Measurements from ENCODE around the gene WNT16.

Gene WNT16

GRCh38 chr7:121344497-121344896 lies 15.7 kb downstream of the WNT16 start:
- H3K4me1 ChIP-seq (ENCODE audit: low read length), result no peaks in the 10 kb centered on the region
- H3K79me2 ChIP-seq (ENCODE audit: low read length), result no peaks in the 10 kb centered on the region
- no peaks in the 10 kb centered on the region for H3K36me3 ChIP-seq (replicated peaks; ENCODE audit: insufficient read depth, low read length)
- no peaks in the 10 kb centered on the region for H3F3A ChIP-seq (ENCODE audit: insufficient read depth, low read length)
- H3K27me3 ChIP-seq (replicated peaks; ENCODE audit: insufficient read depth, low read length), result no peaks in the 10 kb centered on the region
- H3K4me3 ChIP-seq (ENCODE audit: low read length), result no peak overlapping the region
- no peak overlapping the region for H3K9ac ChIP-seq (ENCODE audit: low read length)
- no peak overlapping the region for H3K4me2 ChIP-seq (ENCODE audit: low read depth, low read length)
- H4K20me1 ChIP-seq (ENCODE audit: insufficient read depth, low read length), result no peaks in the 10 kb centered on the region
- H2AFZ ChIP-seq (ENCODE audit: low read length), result no peak overlapping the region
- H3K27ac ChIP-seq (ENCODE audit: low read length), result no peak overlapping the region
- no peak for DNase-seq
- no peaks in the 10 kb centered on the region for H3K9me2 ChIP-seq (replicated peaks; ENCODE audit: insufficient read depth, low read length)
- H3K9me3 ChIP-seq (replicated peaks; ENCODE audit: insufficient read depth, low read length), result no peaks in the 10 kb centered on the region
- no peak for TF ChIP-seq EZH2phosphoT487 (IDR thresholded peaks at IDR 0.05; ENCODE audit: low read length)
- TF ChIP-seq EZH2 (optimal IDR thresholded peaks at IDR 0.05; ENCODE audit: low read depth, low read length), result no peak
- no peak for TF ChIP-seq CTCF (IDR thresholded peaks at IDR 0.05; ENCODE audit: low read length)

- Histone ChIP-seq H3K27ac (ENCODE audit: low read length) (no peak overlapping the region), H3K9me2 (replicated peaks; ENCODE audit: insufficient read depth, low read length) (no peaks in the 10 kb centered on the region), H2AFZ (ENCODE audit: low read length) (no peak overlapping the region), H3K9me3 (replicated peaks; ENCODE audit: insufficient read depth, low read length) (no peaks in the 10 kb centered on the region), H3K4me1 (ENCODE audit: low read length) (no peaks in the 10 kb centered on the region), H3K4me2 (ENCODE audit: low read depth, low read length) (no peak overlapping the region), H3K4me3 (ENCODE audit: low read length) (no peak overlapping the region), H3F3A (ENCODE audit: insufficient read depth, low read length) (no peaks in the 10 kb centered on the region), H3K36me3 (replicated peaks; ENCODE audit: insufficient read depth, low read length) (0 out of 2 replicates have a peak, but pooled peaks cover 4% of the 10 kb centered on the region), H3K9ac (ENCODE audit: low read length) (no peak overlapping the region), H4K20me1 (ENCODE audit: insufficient read depth, low read length) (no peaks in the 10 kb centered on the region), H3K27me3 (replicated peaks; ENCODE audit: insufficient read depth, low read length) (no peaks in the 10 kb centered on the region), H3K79me2 (ENCODE audit: low read length) (no peaks in the 10 kb centered on the region)
- no peak for DNase-seq
- TF ChIP-seq EZH2 (optimal IDR thresholded peaks at IDR 0.05; ENCODE audit: low read depth, low read length) (no peak), CTCF (IDR thresholded peaks at IDR 0.05; ENCODE audit: low read length) (peak; percentile 23; the same call in 1 of the 2 replicates)
Measured at GRCh38 chr7:121351682-121352081, 22.9 kb downstream of the WNT16 start.

- Histone ChIP-seq H3K27ac (ENCODE audit: low read length) (no peak overlapping the region), H3K4me2 (ENCODE audit: low read depth, low read length) (no peak overlapping the region), H3K9ac (ENCODE audit: low read length) (no peak overlapping the region), H3K27me3 (replicated peaks; ENCODE audit: insufficient read depth, low read length) (no peaks in the 10 kb centered on the region), H3K4me3 (ENCODE audit: low read length) (no peak overlapping the region), H3F3A (ENCODE audit: insufficient read depth, low read length) (no peaks in the 10 kb centered on the region), H3K79me2 (ENCODE audit: low read length) (no peaks in the 10 kb centered on the region), H3K4me1 (ENCODE audit: low read length) (no peaks in the 10 kb centered on the region), H2AFZ (ENCODE audit: low read length) (no peak overlapping the region), H3K9me3 (replicated peaks; ENCODE audit: insufficient read depth, low read length) (no peaks in the 10 kb centered on the region), H4K20me1 (ENCODE audit: insufficient read depth, low read length) (no peaks in the 10 kb centered on the region), H3K36me3 (replicated peaks; ENCODE audit: insufficient read depth, low read length) (0 out of 2 replicates have a peak, but pooled peaks cover 4% of the 10 kb centered on the region), H3K9me2 (replicated peaks; ENCODE audit: insufficient read depth, low read length) (no peaks in the 10 kb centered on the region)
- no peak for DNase-seq
- TF ChIP-seq CTCF (IDR thresholded peaks at IDR 0.05; ENCODE audit: low read length) (no peak), EZH2 (optimal IDR thresholded peaks at IDR 0.05; ENCODE audit: low read depth, low read length) (no peak), EZH2phosphoT487 (IDR thresholded peaks at IDR 0.05; ENCODE audit: low read length) (no peak)
Measured at GRCh38 chr7:121352323-121352722, 23.5 kb downstream of the WNT16 start.
